KBM-7 (cell line): ENCODE data around the gene SLC25A52.
"Not testable (repeated sequence)": the region's sequence is repeated elsewhere in the genome, so short reads cannot be mapped to it uniquely, and the experiment has no call there.

Experiments used
- DNase-seq: peaks from one replicate; pipeline ENCODE4 v3.0.0-alpha.2; 2015
- in situ Hi-C: fragments of 300-500 bp; cut with MboI; formaldehyde crosslinking; loops from 2 replicates; pipeline ENCODE4 v1.14.3; 2020; ENCODE audit warnings: low sequenced_read_pairs, low pct_unique_long_range_greater_than_20kb, mixed read lengths

SLC25A52 gene

GRCh38 chr18:31760695-31761094 is at the start of gene SLC25A52:
Gene SLC25A52 (minus strand): TSS chr18:31760880. CDS start chr18:31760661, 219 bp downstream.
- DNase-seq = no peak

GRCh38 chr18:31809049-31809448 is 48.4 kb upstream of the SLC25A52 start:
- in situ Hi-C loops, DNase-seq: not testable (repeated sequence)

More at GRCh38 chr18:31760695-31761094, at the start of gene SLC25A52:
- in situ Hi-C loops = no loop called here

- in situ Hi-C loops = no loop called here
Measured at GRCh38 chr18:31801078-31801477, 40.4 kb upstream of the SLC25A52 start.

GRCh38 chr18:31799257-31799656 is 38.6 kb upstream of the SLC25A52 start:
- DNase-seq, in situ Hi-C loops: not testable (repeated sequence)

More at GRCh38 chr18:31801078-31801477, 40.4 kb upstream of the SLC25A52 start:
- DNase-seq = no peak

GRCh38 chr18:31798399-31798798 is 37.7 kb upstream of the SLC25A52 start:
- in situ Hi-C loops = no loop called here

GRCh38 chr18:31795747-31796146 is 35.1 kb upstream of the SLC25A52 start:
- in situ Hi-C loops = no loop called here

More at GRCh38 chr18:31798399-31798798, 37.7 kb upstream of the SLC25A52 start:
- DNase-seq = no peak

GRCh38 chr18:31793531-31793930 is 32.9 kb upstream of the SLC25A52 start:
- in situ Hi-C loops = no loop called here
- no peak for DNase-seq

More at GRCh38 chr18:31795747-31796146, 35.1 kb upstream of the SLC25A52 start:
- DNase-seq = no peak

GRCh38 chr18:31792580-31792911 is 31.9 kb upstream of the SLC25A52 start:
- DNase-seq = no peak
- in situ Hi-C loops = no loop called here

GRCh38 chr18:31791817-31792579 is 31.3 kb upstream of the SLC25A52 start:
- peak; percentile 63 for DNase-seq
- in situ Hi-C loops = no loop called here

GRCh38 chr18:31789409-31789808 is 28.7 kb upstream of the SLC25A52 start:
- in situ Hi-C loops = no loop called here
- DNase-seq = no peak

GRCh38 chr18:31783059-31783458 is 22.4 kb upstream of the SLC25A52 start:
- no peak for DNase-seq

GRCh38 chr18:31778391-31778950 is 17.8 kb upstream of the SLC25A52 start:
- in situ Hi-C loops = no loop called here
- DNase-seq = no peak

More at GRCh38 chr18:31783059-31783458, 22.4 kb upstream of the SLC25A52 start:
- in situ Hi-C loops = no loop called here

- in situ Hi-C loops = no loop called here
- no peak for DNase-seq
Measured at GRCh38 chr18:31776093-31776492, 15.4 kb upstream of the SLC25A52 start.

- in situ Hi-C loops = no loop called here
- no peak for DNase-seq
Measured at GRCh38 chr18:31774962-31775361, 14.3 kb upstream of the SLC25A52 start.

GRCh38 chr18:31774477-31774785 is 13.8 kb upstream of the SLC25A52 start:
- DNase-seq = peak; percentile 29
- in situ Hi-C loops = no loop called here

GRCh38 chr18:31773774-31774476 is 13.2 kb upstream of the SLC25A52 start:
- in situ Hi-C loops = no loop called here
- DNase-seq = no peak

- DNase-seq = no peak
- in situ Hi-C loops = no loop called here
Measured at GRCh38 chr18:31772699-31773098, 12.0 kb upstream of the SLC25A52 start.

- in situ Hi-C loops = no loop called here
- no peak for DNase-seq
Measured at GRCh38 chr18:31750273-31750672, 10.4 kb downstream of the SLC25A52 start.

GRCh38 chr18:31746396-31746795 is 14.3 kb downstream of the SLC25A52 start:
- DNase-seq = no peak
- in situ Hi-C loops = no loop called here
